Uterus (tissue), 4 donors: ENCODE measurements around the gene FCRL1. TPM values are rescaled to one million over a fixed set of nuclear protein-coding genes. Genes with fewer than 3 reads are reported as not detected.

ENCODE experiments used
- DNase-seq, 2 donors: peaks; one replicate each; pipeline ENCODE4 v3.0.0-alpha.2; 2019 to 2020
- H3K27ac ChIP-seq, 2 donors: fragments of 200-600 bp; sonication (generic); 1 replicate in 1 of 2; 2 replicates in 1 of 2; pipeline ENCODE4 v1.5.1; 2016 to 2018
- H3K27me3 ChIP-seq, 2 donors: fragments of 200-600 bp; sonication (generic); one replicate each; pipeline ENCODE4 v1.5.1; 2018 to 2019; ENCODE audit warnings: control low read depth in 1 of 2
- H3K36me3 ChIP-seq, 2 donors: fragments of 200-600 bp; sonication (generic); one replicate each; pipeline ENCODE4 v1.5.1; 2019; ENCODE audit warnings: control low read depth in 1 of 2
- H3K4me1 ChIP-seq, 2 donors: fragments of 200-600 bp; sonication (generic); one replicate each; pipeline ENCODE4 v1.5.1; 2018 to 2019; ENCODE audit warnings: control low read depth in 1 of 2
- H3K4me3 ChIP-seq, 2 donors: fragments of 200-600 bp; sonication (generic); 1 replicate in 1 of 2; 2 replicates in 1 of 2; pipeline ENCODE4 v1.5.1; 2018 to 2019; ENCODE audit warnings: mild to moderate bottlenecking in 1 of 2
- H3K9me3 ChIP-seq, 2 donors: fragments of 200-600 bp; sonication (generic); one replicate each; pipeline ENCODE4 v1.5.1; 2019; ENCODE audit warnings: control low read depth in 1 of 2
- CTCF ChIP-seq, 4 experiments: fragments of 200-600 bp in 2 of 4; fragments of 450-650 bp in 2 of 4; sonication (generic) in 2 of 4; IDR thresholded peaks; one replicate each; pipeline ENCODE4 v1.5.1; 2016 to 2019; ENCODE audit warnings: antibody characterized with exemption in 4 of 4, mild to moderate bottlenecking in 2 of 4, moderate library complexity in 1 of 4
- POLR2A ChIP-seq, 2 donors: fragments of 450-650 bp; IDR thresholded peaks; one replicate each; pipeline ENCODE4 v1.6.1; 2016; ENCODE audit warnings: antibody characterized with exemption in 2 of 2, mild to moderate bottlenecking in 1 of 2, moderate library complexity in 1 of 2
- intact Hi-C: fragments of 100-400 bp; cut with DNase I; formaldehyde crosslinking; loops from one replicate; pipeline ENCODE4 v1.15.1; 2023; ENCODE audit warnings: low total_unique reads
- small RNA-seq: library from RNA; depleted of rRNA; stranded (forward); fragments of <200 nt; gene quantifications from one replicate; pipeline ENCODE3, GENCODE V24; 2016
- total RNA-seq, 4 donors: library from RNA; depleted of rRNA in 3 of 4; stranded (reverse); fragments of >200 nt in 3 of 4; gene quantifications; one replicate each; pipeline versions ENCODE4 v1.1.0 to v1.2.4, GENCODE V29; 2014 to 2023
- donor health status: DM: yes; HTN: yes; CAD: no.

The FCRL1 gene
- total RNA-seq, 4 donors from 2014 or later, result 0.27 to 1.1 TPM; not detected in 2

- DNase-seq, result no peak
- no peak overlapping the region for H3K27ac ChIP-seq
- intact Hi-C loops, result no loop called here
- H3K4me1 ChIP-seq, result no peaks in the 10 kb centered on the region
- no peaks in the 10 kb centered on the region for H3K27me3 ChIP-seq
- no peak overlapping the region for H3K4me3 ChIP-seq
- H3K36me3 ChIP-seq, result no peaks in the 10 kb centered on the region
- no peak for TF ChIP-seq POLR2A (IDR thresholded peaks at IDR 0.05)
- no peak for TF ChIP-seq CTCF (IDR thresholded peaks at IDR 0.05)
- no peaks in the 10 kb centered on the region for H3K9me3 ChIP-seq
Measured at GRCh38 chr1:157766792-157767191, 53.1 kb downstream of the FCRL1 start.

GRCh38 chr1:157758018-157758417 lies 61.9 kb downstream of the FCRL1 start:
- H3K27me3 ChIP-seq, result no peaks in the 10 kb centered on the region
- no peaks in the 10 kb centered on the region for H3K9me3 ChIP-seq
- no peak overlapping the region for H3K27ac ChIP-seq
- no peaks in the 10 kb centered on the region for H3K36me3 ChIP-seq
- H3K4me1 ChIP-seq, result no peaks in the 10 kb centered on the region
- no peak for DNase-seq
- intact Hi-C loops, result no loop called here
- TF ChIP-seq CTCF (IDR thresholded peaks at IDR 0.05) (no peak), POLR2A (IDR thresholded peaks at IDR 0.05) (no peak)
- no peak overlapping the region for H3K4me3 ChIP-seq

GRCh38 chr1:157753611-157754010 lies 66.3 kb downstream of the FCRL1 start:
- intact Hi-C loops, result no loop called here
- no peak overlapping the region for H3K27ac ChIP-seq
- no peaks in the 10 kb centered on the region for H3K36me3 ChIP-seq
- no peak for DNase-seq
- no peak overlapping the region for H3K4me3 ChIP-seq
- no peak for TF ChIP-seq CTCF (IDR thresholded peaks at IDR 0.05)
- no peak for TF ChIP-seq POLR2A (IDR thresholded peaks at IDR 0.05)
- H3K4me1 ChIP-seq, result no peaks in the 10 kb centered on the region
- H3K27me3 ChIP-seq, result no peaks in the 10 kb centered on the region
- no peaks in the 10 kb centered on the region for H3K9me3 ChIP-seq

- Histone ChIP-seq H3K27me3 (no peaks in the 10 kb centered on the region), H3K27ac (no peak overlapping the region), H3K4me1 (no peaks in the 10 kb centered on the region), H3K36me3 (no peaks in the 10 kb centered on the region), H3K9me3 (no peaks in the 10 kb centered on the region), H3K4me3 (no peak overlapping the region)
- intact Hi-C loops, result no loop called here
- DNase-seq, result no peak
- TF ChIP-seq CTCF (IDR thresholded peaks at IDR 0.05) (no peak), POLR2A (IDR thresholded peaks at IDR 0.05) (no peak)
Measured at GRCh38 chr1:157751283-157751682, 68.6 kb downstream of the FCRL1 start.

GRCh38 chr1:157748262-157748817 lies 71.6 kb downstream of the FCRL1 start:
- H3K9me3 ChIP-seq, result no peaks in the 10 kb centered on the region
- no peaks in the 10 kb centered on the region for H3K27me3 ChIP-seq
- H3K36me3 ChIP-seq, result no peaks in the 10 kb centered on the region
- no peak for TF ChIP-seq POLR2A (IDR thresholded peaks at IDR 0.05)
- TF ChIP-seq CTCF (IDR thresholded peaks at IDR 0.05), result no peak
- DNase-seq, result no peak
- H3K4me3 ChIP-seq, result no peak overlapping the region
- H3K4me1 ChIP-seq, result no peaks in the 10 kb centered on the region
- intact Hi-C loops, result no loop called here
- H3K27ac ChIP-seq, result no peak overlapping the region

Small RNAs within 50 kb of the gene (small RNA-seq; reads per million reads assigned to genes)
- gene MRPS21P2, result not detected

Other genes with a start within 250 kb of the FCRL1 start
- gene FCRL4, start 222.0 kb downstream of the FCRL1 start, total RNA-seq, result not detected
- gene FCRL3, start 119.4 kb downstream of the FCRL1 start, total RNA-seq, result under 1 TPM in 1 of 4 donors, not detected in 3; 0.21 TPM
- under 1 TPM; 0.51 to 0.67 (median 0.57) TPM for gene FCRL2, start 43.0 kb downstream of the FCRL1 start, total RNA-seq
- gene CD5L, start 21.7 kb upstream of the FCRL1 start, total RNA-seq, result not detected
- 100 to 1,000 TPM in 1 of 4 donors, 10 to 100 TPM in 3; 34.1 to 102 (median 57.4) TPM for gene KIRREL1, start 173.5 kb upstream of the FCRL1 start, total RNA-seq